Posterior vena cava (tissue), 2 donors: ENCODE data around the gene ITK. TPM values are rescaled to one million over a fixed set of nuclear protein-coding genes. Genes with fewer than 3 reads are reported as not detected.

ENCODE experiments used
- DNase-seq: peaks from one replicate; pipeline ENCODE4 v3.0.0-alpha.2; 2020; ENCODE audit warnings: low spot score
- intact Hi-C, 2 donors: fragments of 100-400 bp; cut with DNase I; formaldehyde crosslinking; loops; one replicate each; pipeline versions ENCODE4 v1.14.1 to v1.14.2; 2022 to 2023
- total RNA-seq, 2 donors: library from RNA; stranded (reverse); fragmentation: NEBNext Ultra II Directional; extraction: Animal tissue kit (Norgen Biotek cat#: 25700); gene quantifications; one replicate each; pipeline ENCODE4 v1.2.1, GENCODE V29; 2021
- donor health status: DM: yes; HTN: yes; CAD: no.
- donor health status: DM: yes; HTN: yes; CAD: no.

ITK gene
- total RNA-seq, 2 donors from 2014 or later = 1.2 to 2.6 TPM

GRCh38 chr5:157267025-157267424 lies 86.4 kb downstream of the ITK start:
- no peak for DNase-seq
- intact Hi-C loops = no loop called here

- intact Hi-C loops = no loop called here
- no peak for DNase-seq
Measured at GRCh38 chr5:157267761-157268480, 87.3 kb downstream of the ITK start.

GRCh38 chr5:157269165-157269671 lies 88.6 kb downstream of the ITK start:
- intact Hi-C loops = no loop called here
- no peak for DNase-seq

- intact Hi-C loops = no loop called here
- no peak for DNase-seq
Measured at GRCh38 chr5:157269761-157270272, 89.2 kb downstream of the ITK start.

GRCh38 chr5:157270771-157271170 lies 90.1 kb downstream of the ITK start:
- intact Hi-C loops = no loop called here

GRCh38 chr5:157271740-157272271 lies 91.2 kb downstream of the ITK start:
- intact Hi-C loops = no loop called here

More at GRCh38 chr5:157270771-157271170, 90.1 kb downstream of the ITK start:
- DNase-seq = no peak

GRCh38 chr5:157273131-157273556 lies 92.5 kb downstream of the ITK start:
- no peak for DNase-seq
- intact Hi-C loops = no loop called here

More at GRCh38 chr5:157271740-157272271, 91.2 kb downstream of the ITK start:
- no peak for DNase-seq

GRCh38 chr5:157275403-157275802 lies 94.8 kb downstream of the ITK start:
- DNase-seq = no peak
- intact Hi-C loops = no loop called here

GRCh38 chr5:157278319-157279037 lies 97.8 kb downstream of the ITK start:
- intact Hi-C loops = no loop called here

GRCh38 chr5:157279605-157280239 lies 99.1 kb downstream of the ITK start:
- DNase-seq = no peak
- intact Hi-C loops = loop anchor here in 1 of 2 donors (5.0 kb wide), 1 partner anchor 413 kb away; no protein-coding TSS in a partner anchor

More at GRCh38 chr5:157278319-157279037, 97.8 kb downstream of the ITK start:
- no peak for DNase-seq

- intact Hi-C loops = loop anchor here in 1 of 2 donors (5.0 kb wide), 1 partner anchor 411 kb away; no protein-coding TSS in a partner anchor
- DNase-seq = no peak
Measured at GRCh38 chr5:157280927-157281326, 100.3 kb downstream of the ITK start.

- DNase-seq = no peak
- intact Hi-C loops = loop anchor here in 1 of 2 donors (5.0 kb wide), 1 partner anchor 410 kb away; no protein-coding TSS in a partner anchor
Measured at GRCh38 chr5:157282150-157282549, 101.5 kb downstream of the ITK start.

GRCh38 chr5:157283434-157283833 lies 102.8 kb downstream of the ITK start:
- no peak for DNase-seq

GRCh38 chr5:157284458-157285212 lies 104.0 kb downstream of the ITK start:
- DNase-seq = no peak
- intact Hi-C loops = loop anchor here in 1 of 2 donors (5.0 kb wide), 1 partner anchor 408 kb away; no protein-coding TSS in a partner anchor

More at GRCh38 chr5:157283434-157283833, 102.8 kb downstream of the ITK start:
- intact Hi-C loops = loop anchor here in 1 of 2 donors (5.0 kb wide), 1 partner anchor 409 kb away; no protein-coding TSS in a partner anchor

- intact Hi-C loops = no loop called here
- DNase-seq = no peak
Measured at GRCh38 chr5:157285310-157286035, 104.8 kb downstream of the ITK start.

GRCh38 chr5:157286761-157287211 lies 106.1 kb downstream of the ITK start:
- intact Hi-C loops = no loop called here

GRCh38 chr5:157288405-157289163 lies 107.9 kb downstream of the ITK start:
- intact Hi-C loops = no loop called here

More at GRCh38 chr5:157286761-157287211, 106.1 kb downstream of the ITK start:
- DNase-seq = no peak

More at GRCh38 chr5:157288405-157289163, 107.9 kb downstream of the ITK start:
- no peak for DNase-seq
